HG03139 (cell line): ENCODE results near the gene MBNL2.

Experiments used
- ATAC-seq: cut with Tn5 transposase; IDR thresholded peaks from one replicate; pipeline ENCODE4 v1.9.1; 2021; ENCODE audit not compliant: unreplicated experiment

Gene MBNL2

DNA sequence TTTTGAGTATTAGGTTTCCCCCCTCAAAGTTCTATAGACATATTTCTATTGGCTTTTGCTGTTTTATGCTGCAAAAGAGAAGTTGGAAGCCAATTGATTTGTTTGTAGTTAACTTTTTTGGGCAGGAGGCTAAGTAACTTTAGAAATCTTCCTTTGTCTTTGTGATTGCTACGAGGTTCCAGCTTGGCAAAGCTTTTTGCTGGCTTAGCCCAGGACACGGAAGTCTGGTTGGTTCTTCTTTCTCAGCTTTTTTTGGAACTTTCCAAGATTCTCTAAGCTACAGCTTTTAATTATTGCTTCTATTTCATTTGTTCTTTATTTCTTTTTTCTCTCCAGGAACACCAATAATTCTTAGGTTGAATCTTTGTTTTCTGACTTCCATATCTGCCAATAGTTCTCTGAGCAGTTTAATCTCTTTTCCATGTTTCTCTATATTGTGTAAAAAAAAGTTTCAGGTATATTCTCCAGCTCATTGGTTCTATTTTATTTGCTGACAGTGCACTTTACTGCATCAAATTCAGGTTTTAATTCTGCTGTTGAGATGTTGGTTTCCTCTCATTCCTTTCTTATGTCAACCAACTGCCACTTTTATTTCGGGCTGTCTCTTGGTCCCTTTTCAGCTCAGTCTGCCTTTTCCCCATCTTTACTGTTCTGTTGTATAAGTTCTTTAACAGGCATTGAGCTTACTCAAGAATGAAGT, 27.8 kb downstream of the MBNL2 start:
- no peak for ATAC-seq

DNA sequence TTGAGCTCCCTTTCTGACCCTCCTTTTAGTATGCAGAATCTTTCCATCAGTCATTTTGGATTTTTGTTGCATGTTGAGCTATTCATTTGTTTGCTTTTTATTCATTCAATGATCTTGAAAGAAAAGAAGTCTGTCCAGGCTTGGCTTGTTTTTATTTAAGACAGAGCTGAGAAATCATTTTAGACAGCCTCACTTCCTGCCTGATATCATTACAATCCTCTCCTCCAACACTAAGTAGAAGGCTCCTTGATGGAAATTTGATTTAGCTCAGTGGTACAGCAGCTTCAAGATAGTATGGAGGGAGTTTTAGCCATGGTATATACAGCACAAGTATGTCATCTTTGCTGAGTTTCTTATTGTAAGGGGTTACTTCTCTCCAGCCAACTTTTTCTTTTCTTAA, 28.4 kb downstream of the MBNL2 start:
- ATAC-seq, result no peak

DNA sequence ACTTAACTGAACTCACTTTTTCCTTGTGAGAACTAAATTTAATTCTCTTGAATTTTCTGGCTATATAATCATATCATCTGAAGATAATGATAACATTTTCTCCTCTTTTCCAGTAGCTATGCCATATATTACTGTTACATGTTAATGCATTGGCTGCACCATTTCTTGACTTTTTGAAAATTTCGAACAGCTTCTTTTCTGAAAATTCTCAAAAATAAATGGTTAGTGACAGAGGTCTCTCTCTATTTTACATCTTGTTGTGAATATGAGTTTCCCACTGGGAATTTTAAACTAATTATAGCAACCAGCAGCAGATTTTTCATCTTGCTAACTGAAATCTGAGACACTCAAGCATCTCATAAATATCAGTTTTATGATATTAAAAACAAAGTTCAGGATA, 30.6 kb downstream of the MBNL2 start:
- no peak for ATAC-seq

DNA sequence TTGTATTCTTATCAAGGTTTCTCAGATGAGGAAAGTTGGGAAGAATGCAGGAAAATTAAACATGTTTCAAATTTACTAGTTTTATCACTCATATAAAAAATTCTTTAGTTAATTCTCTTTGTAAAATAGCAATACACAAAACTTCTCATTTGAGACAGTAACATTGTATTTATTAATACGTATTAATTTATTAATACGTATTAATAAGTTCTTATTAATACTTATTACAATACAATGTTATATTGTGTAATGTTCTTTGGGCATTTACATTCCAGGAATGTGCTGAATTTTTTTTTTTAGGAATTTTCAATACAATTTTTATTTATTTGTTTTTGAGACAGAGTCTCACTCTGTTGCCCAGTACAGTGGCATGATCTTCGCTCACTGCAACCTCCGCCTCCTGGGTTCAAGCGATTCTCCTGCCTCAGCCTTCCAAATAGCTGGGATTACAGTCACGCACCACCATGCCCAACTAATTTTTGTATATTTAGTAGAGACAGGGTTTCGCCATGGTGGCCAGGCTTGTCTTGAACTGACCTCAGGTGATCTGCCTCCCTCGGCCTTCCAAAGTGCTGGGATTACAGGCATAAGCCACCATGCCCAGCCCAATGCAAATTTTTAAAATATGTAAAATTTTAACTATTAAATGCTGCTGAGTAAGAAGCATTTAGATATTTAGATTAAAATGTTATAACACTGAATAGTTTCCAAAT, 31.6 kb downstream of the MBNL2 start:
- no peak for ATAC-seq

DNA sequence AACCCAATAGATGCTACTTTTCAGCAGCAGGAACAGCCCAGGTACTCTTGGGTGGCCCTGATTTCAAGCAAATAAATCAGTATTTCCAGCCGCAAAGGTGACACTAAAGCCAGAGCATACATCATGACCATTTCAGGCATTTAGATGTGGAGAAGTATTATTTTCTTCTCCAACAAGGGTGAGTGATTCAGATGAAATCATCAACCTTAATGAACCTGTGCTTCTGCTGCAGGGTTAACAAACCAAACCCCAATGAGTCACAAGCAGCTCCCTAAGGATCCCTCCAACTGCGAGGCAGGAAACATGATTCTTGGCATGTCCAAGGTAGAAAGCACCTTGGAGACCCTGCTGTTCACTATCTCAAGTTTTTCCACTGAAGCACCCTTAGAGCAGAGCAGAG, 32.7 kb downstream of the MBNL2 start:
- ATAC-seq, result no peak

DNA sequence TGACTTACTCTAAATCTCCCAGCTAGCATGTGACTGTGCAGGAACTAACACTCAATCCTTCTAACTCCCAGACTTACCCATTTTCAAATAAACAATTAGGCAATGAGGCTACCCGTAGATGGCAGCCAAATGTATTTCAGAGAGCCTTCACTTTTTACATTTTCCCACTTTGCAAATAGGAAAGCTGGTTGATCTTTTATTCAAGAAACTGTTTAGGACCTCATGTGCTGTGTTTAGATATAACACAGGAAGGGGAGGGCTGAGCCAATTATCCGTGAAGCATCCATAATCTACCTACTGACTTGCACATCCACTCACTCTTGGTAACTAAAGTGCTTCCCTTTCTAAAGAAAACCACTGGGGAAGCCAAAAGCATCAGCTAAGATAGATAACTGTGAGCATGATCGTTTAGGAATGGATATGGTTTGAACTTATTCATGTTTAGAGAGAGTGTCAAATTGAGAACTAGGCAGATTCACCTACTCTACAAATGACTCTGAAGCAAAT, 33.4 kb downstream of the MBNL2 start:
- no peak for ATAC-seq

DNA sequence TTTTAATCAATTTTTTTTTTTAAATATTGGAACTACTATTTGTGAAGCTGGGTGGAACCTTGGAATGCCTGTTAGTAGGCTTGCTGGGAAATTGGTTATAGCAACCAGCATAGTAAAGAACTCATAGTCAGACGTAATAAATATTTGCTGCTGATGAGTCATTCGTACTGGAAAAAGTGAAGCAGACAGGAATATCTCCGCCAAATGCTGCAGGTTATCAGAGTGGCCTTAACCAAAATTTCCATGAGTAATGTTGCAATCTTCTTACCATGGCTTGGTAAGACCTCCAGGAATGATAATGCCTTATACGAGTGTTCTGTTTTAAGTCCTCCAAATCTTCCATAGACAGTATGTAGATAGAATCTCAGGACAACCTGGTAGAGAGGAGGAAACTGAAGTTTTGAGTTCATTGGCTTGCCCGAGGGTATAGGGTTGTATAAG, 34.2 kb downstream of the MBNL2 start:
- no peak for ATAC-seq

DNA sequence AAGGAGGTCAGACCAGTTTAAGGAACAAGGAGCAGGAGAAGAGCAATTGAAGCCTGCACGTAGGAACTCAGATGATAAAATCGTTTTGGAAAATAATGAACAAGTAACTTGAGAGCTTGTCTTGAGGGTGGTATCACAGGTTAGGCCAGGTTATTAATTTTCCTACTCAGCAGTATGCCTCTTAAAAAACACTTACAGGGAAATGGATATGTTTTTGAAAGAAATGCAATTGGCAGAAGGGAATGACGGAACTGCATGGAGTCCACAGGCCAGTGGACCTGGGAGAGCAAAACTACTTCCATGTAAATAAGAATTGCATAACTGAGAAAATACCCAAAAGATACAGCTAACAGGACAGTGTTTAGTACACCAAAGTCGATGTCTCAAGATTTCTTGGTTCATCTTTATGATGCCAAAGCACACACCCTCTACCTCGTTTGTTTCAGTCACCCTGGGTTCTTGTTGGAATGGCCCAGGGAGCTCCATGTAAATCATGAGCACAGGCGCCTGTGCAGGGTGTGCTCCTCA, 35.2 kb downstream of the MBNL2 start:
- ATAC-seq, result no peak

DNA sequence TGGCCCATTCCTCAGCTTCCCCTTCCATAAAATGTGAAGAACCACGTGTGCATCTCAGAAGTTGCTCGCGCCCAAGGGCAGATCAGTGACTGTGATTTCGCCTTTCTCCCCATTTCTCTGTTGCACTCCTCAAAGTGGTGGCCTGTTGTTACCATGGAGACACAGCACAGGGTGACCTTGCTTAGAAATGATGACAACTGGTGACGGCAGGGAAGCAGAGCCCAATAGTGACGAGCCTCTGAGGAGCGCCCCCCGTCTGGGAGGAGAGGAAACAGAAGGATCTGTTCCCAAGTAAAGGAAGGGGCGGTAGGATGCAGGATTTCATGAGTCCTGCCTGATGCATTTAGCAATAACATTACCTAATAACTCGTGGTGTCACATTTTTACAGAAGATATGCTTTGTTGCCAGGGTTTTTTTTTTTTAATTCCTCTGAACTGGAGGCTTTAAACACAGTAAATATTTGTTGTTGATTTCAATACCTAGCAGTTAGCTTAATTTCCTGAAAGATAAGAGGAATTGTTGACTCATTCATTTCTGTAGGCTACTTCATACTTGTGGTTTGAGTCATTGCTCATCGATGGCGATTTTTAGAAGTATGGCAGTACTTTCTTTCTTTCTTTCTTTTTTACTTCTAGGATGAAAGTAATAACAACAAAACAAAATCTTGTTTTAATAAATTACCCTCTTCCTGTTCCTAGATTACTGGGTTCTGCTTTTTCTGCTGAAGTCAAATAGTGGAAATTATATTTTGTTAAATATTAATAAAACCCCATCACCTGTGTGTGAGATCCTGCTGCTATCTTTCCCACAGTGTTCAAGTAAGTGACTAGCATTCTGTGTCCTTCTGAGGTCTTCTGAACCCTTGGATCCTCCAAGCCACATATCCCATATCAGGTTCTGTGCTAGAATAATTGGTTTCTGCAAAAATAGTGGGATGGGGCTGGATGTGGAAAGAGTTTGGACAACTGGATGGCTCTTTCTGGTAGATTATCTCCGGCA, 36.0 kb downstream of the MBNL2 start:
- ATAC-seq, result peak; percentile 64

DNA sequence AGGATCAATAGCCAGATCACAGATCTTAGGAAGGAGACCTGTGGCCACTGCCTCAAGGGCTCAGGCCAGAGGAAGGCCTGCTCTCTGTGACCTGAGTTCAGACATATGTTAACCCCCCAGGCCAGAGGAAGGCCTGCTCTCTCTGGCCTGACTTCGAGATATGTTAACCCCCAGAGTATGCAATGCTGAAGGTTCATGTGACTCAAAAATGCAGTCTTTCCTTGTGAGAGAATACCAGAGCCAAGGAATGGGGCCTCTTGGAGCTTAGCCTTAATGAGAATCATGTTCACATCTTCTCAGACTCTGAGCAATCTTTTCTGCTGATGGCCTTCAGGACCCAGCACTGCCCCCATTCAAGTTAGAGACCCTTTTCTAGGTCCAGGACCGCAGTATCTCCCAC, 36.7 kb downstream of the MBNL2 start:
- no peak for ATAC-seq

DNA sequence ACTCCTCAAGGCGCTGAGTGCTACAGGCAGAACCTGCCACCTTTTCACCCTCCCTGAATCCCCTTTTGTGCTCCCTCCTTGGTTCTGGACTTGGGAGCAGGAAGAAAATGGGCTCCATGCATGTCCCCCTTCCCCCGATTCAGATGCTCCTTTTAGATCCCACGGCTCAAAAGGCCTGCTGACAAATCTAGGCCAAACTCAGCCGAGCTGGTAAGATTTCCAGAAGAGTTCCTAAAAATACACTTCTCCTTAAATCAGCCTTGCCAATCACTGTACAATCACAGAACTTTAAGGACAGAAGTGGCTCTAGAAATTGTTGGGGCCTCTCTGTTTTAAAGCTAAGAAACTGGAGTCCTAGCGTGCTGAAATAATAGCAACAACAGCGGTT, 37.3 kb downstream of the MBNL2 start:
- no peak for ATAC-seq

DNA sequence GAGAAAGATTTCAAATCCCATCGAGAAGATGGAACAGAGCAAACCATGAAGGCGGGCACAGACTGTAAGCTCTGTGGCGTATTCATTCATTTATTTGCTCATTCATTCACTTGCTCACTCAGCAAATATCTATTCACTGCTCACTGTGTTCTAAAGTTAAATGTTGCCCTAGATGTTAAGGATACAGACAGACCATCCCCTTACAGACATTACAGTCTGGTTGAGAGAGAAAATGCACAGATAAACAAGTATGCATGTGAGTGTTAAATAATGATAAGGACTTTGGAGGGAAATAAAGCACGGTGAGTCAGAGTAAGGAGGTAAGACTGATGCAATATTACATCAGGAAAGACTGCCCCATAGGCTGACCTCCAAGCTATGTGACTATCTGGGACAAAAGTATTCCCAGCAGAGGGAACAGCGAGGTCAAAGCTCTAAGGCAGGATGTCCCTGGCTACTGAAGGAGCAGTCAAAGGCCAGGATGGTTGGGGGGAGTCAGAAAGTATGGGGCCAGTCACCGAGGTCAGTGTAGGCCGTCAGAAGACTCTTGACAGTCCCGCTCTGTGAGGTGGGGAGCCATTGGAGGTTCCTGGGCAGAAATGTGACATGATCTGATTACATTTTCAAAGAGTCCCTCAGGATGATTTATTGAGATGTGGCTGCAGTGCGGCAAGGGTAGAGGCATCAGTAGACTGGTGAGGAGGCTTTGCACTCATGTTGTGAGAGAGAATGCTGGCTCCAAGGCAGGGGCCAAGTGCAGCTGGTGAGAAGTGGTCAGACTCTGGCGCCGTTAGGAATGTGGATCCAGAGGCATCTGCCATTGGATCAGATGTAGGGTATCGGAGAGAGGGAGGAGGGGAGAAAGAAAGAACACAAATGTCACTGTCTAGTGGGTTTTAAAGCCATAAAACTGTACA, 37.9 kb downstream of the MBNL2 start:
- no peak for ATAC-seq

DNA sequence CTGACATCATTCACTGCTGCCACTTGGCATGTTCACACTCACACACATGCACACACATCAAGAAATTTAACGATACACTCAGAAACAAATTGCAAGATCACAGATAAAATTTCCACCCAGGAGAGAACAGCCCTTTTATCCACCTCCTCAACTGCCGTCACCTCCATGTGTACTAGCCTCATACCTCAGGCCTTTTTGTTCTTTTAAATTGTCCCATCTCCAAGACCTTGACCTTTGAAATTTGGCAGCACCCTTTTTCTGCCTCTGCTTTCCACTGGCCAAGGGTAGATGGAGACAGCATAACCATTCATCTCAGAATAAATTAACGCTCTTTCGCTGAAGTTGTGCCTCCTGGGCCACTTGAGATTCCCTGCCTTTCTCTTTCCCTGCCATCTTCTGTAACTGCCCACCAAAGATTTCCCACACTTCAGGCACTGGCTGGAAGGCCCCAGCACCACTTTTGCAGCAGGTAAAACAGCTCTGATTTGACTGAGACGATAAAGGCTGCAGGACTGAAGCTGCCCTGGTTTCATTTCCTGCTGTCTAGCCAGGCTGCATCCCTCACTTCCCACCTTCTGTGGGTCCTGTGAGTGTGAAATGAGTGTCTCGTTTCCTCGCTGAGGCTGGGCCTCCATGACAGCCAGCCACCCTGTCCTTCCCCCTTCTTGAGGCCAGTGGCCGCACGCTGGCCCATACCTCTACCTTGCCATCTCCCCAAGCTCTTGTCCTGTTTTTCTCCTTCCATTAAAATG, 39.3 kb downstream of the MBNL2 start:
- peak; percentile 61 for ATAC-seq

DNA sequence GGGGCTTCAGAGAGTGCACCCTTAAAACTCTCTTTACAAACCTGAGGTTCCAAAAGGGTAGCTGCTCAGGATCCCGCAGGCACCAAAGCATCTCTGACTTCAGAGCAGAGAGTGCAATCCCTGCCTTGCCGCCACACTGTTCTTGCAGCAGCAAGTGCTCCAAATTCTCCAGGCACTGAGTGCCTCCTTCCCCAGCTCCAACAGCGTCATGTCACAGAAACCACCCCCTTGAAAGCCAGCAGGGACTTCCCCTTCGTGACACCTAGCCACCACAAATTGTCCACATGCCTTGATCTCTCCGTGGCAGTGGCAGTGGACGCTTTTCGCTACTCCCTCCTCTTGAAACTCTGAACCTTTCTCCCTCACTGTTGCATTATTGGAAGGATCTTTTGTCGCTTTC, 39.9 kb downstream of the MBNL2 start:
- ATAC-seq, result no peak

DNA sequence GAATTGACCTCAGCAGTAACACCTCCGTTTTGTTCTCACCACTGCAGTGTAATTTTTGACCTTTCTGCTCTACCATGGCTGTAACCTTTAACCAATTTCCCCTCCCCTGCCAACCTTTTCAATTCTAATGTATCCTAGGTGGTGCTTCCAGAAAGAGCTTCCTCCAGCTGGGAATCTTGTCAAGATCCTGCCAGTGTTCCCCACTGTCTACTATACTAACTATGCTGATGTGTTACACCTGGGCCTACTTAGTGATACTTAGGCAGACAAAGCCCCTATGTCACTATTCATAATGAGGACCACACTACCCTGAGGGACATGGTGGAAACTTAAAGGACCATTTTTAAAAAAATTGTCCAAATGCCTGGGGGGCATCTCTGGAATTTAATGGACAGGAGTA, 41.0 kb downstream of the MBNL2 start:
- no peak for ATAC-seq

DNA sequence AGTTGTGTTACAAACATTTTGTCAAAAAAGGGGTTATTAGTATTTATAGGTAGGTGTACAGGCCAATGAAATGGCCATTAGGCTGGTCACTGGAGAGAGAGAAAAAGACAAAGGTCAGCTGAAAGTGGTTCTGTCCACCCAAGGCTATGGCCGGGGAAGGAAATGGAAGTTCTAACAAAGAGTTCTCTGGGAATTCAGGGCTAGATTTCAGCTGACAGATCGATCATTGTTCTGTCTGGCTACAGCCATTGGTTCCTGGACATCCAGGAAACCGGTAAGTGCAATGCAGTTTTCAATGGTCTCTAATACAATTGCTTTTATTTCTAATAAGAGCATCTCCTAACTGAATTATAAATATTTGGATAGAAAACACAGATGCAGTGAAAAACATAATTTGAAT, 42.5 kb downstream of the MBNL2 start:
- no peak for ATAC-seq

DNA sequence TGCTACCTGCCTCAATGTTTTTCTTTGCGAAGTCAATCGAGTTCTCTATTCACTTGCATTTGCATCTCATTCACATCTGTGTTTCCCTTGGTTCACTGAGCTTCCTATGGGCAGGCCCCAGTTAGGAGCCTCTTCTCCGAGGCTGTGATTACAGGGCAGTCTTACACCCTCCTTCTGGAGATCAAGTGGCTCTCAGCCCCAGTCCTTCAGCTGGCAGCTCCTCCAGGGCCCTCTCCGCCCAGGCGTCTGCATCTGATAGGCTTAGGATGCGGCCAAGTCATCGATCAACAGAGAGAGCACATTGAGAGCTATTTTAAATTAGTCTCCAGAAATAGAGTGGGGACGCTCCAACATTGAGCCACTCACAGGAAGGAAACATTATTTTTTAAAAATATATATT, 44.2 kb downstream of the MBNL2 start:
- no peak for ATAC-seq

DNA sequence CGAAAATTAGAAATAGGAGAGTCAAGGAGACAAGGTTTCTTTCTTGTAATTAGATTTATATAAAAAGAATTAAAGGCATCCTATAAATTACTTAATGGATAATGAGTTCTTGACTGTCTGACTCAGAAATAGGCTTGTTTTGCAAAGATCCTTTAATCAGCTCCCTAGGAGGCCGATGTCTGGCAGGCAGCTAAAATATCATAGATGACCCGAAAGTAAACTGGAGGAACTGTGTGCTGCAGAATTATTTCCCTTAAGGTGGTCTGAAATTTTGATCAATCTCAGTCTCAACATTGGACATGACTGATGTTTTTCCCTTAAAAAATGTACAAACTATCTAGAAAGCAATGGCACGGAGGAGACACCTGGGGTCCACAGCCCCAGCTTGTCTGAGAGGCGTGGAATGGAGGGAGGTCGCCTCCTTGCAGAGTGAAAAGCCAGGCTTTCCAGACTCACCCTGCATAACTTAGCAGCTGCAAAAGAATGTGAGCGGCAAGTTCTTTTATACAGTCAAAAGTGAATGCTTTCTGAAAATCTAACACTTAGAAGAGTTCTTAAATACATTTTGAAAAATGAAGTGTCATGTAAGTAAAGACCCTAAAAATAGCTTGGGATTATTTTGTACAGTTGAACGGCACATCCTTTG, 44.8 kb downstream of the MBNL2 start:
- ATAC-seq, result no peak
